HG03175 (cell line): Measurements from ENCODE around the gene MFAP3L.

ENCODE experiments used
- ATAC-seq: cut with Tn5 transposase; IDR thresholded peaks from one replicate; pipeline ENCODE4 v1.9.1; 2021; ENCODE audit warnings: mild to moderate bottlenecking, moderate library complexity; ENCODE audit not compliant: unreplicated experiment

The MFAP3L gene

GRCh38 chr4:169987327-169988228 lies 38.6 kb downstream of the MFAP3L start:
- ATAC-seq, result no peak

GRCh38 chr4:169986369-169986768 lies 39.8 kb downstream of the MFAP3L start:
- no peak for ATAC-seq

- no peak for ATAC-seq
These were observed 40.3 kb downstream of the MFAP3L start for GRCh38 chr4:169985881-169986280.

- ATAC-seq, result no peak
These were observed 41.5 kb downstream of the MFAP3L start for GRCh38 chr4:169984745-169985144.

- no peak for ATAC-seq
These were observed 42.0 kb downstream of the MFAP3L start for GRCh38 chr4:169984173-169984572.

GRCh38 chr4:169976951-169977350 lies 49.2 kb downstream of the MFAP3L start:
- no peak for ATAC-seq

GRCh38 chr4:169975838-169976796 lies 50.1 kb downstream of the MFAP3L start:
- ATAC-seq, result no peak

- ATAC-seq, result no peak
These were observed 50.9 kb downstream of the MFAP3L start for GRCh38 chr4:169975131-169975837.

GRCh38 chr4:169971456-169972015 lies 54.7 kb downstream of the MFAP3L start:
- no peak for ATAC-seq

GRCh38 chr4:169968999-169969398 lies 57.2 kb downstream of the MFAP3L start:
- ATAC-seq, result no peak

GRCh38 chr4:169963998-169964397 lies 62.2 kb downstream of the MFAP3L start:
- ATAC-seq, result no peak

GRCh38 chr4:169959254-169959653 lies 66.9 kb downstream of the MFAP3L start:
- ATAC-seq, result no peak

GRCh38 chr4:169958629-169959028 lies 67.6 kb downstream of the MFAP3L start:
- no peak for ATAC-seq

- ATAC-seq, result no peak
These were observed 68.4 kb downstream of the MFAP3L start for GRCh38 chr4:169957785-169958184.

GRCh38 chr4:169956091-169956843 lies 69.9 kb downstream of the MFAP3L start:
- ATAC-seq, result no peak

- ATAC-seq, result no peak
These were observed 70.7 kb downstream of the MFAP3L start for GRCh38 chr4:169955521-169955920.

- ATAC-seq, result peak; percentile 54
These were observed 73.8 kb downstream of the MFAP3L start for GRCh38 chr4:169952236-169953002.

GRCh38 chr4:169948271-169948670 lies 77.9 kb downstream of the MFAP3L start:
- no peak for ATAC-seq

- ATAC-seq, result no peak
These were observed 80.6 kb downstream of the MFAP3L start for GRCh38 chr4:169945636-169946035.
